GM18511 (cell line): ENCODE results near the gene SMARCA2.

ENCODE experiments used
- ATAC-seq: cut with Tn5 transposase; IDR thresholded peaks from one replicate; pipeline ENCODE4 v1.9.1; 2021; ENCODE audit warnings: mild to moderate bottlenecking, moderate library complexity; ENCODE audit not compliant: unreplicated experiment

SMARCA2 gene

GRCh38 chr9:2164268-2164667, 149.1 kb downstream of the SMARCA2 start:
- ATAC-seq = no peak

- no peak for ATAC-seq
Observed at GRCh38 chr9:2166203-2166602, 151.1 kb downstream of the SMARCA2 start.

- ATAC-seq = no peak
Observed at GRCh38 chr9:2169035-2169434, 153.9 kb downstream of the SMARCA2 start.

- no peak for ATAC-seq
Observed at GRCh38 chr9:2170722-2171121, 155.6 kb downstream of the SMARCA2 start.

GRCh38 chr9:2173170-2173569, 158.0 kb downstream of the SMARCA2 start:
- ATAC-seq = no peak

- no peak for ATAC-seq
Observed at GRCh38 chr9:2173861-2174260, 158.7 kb downstream of the SMARCA2 start.

- ATAC-seq = no peak
Observed at GRCh38 chr9:2174306-2174705, 159.2 kb downstream of the SMARCA2 start.

GRCh38 chr9:2174911-2175310, 159.8 kb downstream of the SMARCA2 start:
- no peak for ATAC-seq

- ATAC-seq = no peak
Observed at GRCh38 chr9:2177121-2177520, 162.0 kb downstream of the SMARCA2 start.

- no peak for ATAC-seq
Observed at GRCh38 chr9:2178034-2178734, 163.0 kb downstream of the SMARCA2 start.

- no peak for ATAC-seq
Observed at GRCh38 chr9:2179567-2179966, 164.4 kb downstream of the SMARCA2 start.

GRCh38 chr9:2180154-2180553, 165.0 kb downstream of the SMARCA2 start:
- ATAC-seq = no peak

- ATAC-seq = no peak
Observed at GRCh38 chr9:2180704-2181103, 165.6 kb downstream of the SMARCA2 start.

GRCh38 chr9:2181792-2182191, 166.6 kb downstream of the SMARCA2 start:
- ATAC-seq = no peak

- ATAC-seq = no peak
Observed at GRCh38 chr9:2190939-2191608, 175.9 kb downstream of the SMARCA2 start.

- no peak for ATAC-seq
Observed at GRCh38 chr9:2191609-2191972, 176.4 kb downstream of the SMARCA2 start.

- ATAC-seq = no peak
Observed at GRCh38 chr9:2192356-2192979, 177.3 kb downstream of the SMARCA2 start.

- no peak for ATAC-seq
Observed at GRCh38 chr9:2193552-2193951, 178.4 kb downstream of the SMARCA2 start.

GRCh38 chr9:2195211-2195610, 180.1 kb downstream of the SMARCA2 start:
- ATAC-seq = no peak

- ATAC-seq = no peak
Observed at GRCh38 chr9:2196757-2197156, 181.6 kb downstream of the SMARCA2 start.

- ATAC-seq = no peak
Observed at GRCh38 chr9:2198956-2199635, 183.9 kb downstream of the SMARCA2 start.
